NCI-H2196 (cell line): ENCODE results near the gene MROH2A.

Experiments used
- DNase-seq: peaks from one replicate; lab custom pipeline; 2025; ENCODE audit not compliant: unreplicated experiment; lab: John Stamatoyannopoulos, UW

The MROH2A gene

DNA sequence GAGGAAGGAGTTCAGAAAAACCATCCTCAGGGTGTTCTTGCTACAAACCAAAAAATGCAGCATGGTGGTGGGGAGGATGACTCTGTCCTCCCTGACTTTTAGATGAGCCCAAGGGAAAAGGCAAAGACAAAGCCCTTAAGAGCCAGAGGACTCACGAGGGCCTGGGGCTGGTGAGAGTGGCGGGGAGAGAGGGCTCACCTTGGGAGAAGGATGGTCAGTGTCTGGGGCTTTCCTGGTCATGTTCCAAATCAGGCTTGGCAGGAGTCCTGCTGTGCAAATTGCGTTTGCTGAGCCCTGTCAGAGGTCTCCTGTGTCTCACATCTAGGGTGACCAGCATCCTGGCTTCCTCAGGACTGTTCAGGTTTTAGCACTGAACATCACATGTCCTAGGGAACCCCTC lies 13.4 kb upstream of the MROH2A start:
- no peak for DNase-seq

DNA sequence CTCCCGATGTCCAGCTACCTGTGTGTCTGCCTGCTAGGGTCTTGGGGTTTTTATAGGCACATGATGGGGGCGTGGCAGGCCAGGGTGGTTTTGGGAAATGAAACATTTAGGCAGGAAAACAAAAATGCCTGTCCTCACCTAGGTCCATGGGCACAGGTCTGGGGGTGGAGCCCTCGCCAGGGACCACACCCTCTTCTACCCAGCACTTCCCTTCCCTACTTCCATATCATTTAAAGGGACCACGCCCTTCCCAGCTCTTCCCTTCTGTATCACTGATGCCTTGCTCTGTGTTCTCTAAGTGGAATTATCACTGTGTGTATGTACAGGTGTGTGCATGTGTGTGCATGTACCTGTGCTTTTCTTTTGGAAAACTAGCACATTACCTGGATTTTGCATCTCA lies 11.7 kb upstream of the MROH2A start:
- DNase-seq, result no peak

DNA sequence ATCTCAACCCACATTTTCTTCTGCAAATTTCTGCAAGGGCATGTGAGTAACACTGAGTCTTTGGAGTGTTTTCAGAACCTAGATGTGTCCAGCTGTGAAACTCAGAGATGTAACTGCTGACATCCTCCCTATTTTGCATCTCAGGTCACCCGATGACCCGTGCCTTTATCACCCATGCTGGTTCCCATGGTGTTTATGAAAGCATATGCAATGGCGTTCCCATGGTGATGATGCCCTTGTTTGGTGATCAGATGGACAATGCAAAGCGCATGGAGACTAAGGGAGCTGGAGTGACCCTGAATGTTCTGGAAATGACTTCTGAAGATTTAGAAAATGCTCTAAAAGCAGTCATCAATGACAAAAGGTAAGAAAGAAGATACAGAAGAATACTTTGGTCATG lies 10.1 kb upstream of the MROH2A start:
- DNase-seq, result no peak

DNA sequence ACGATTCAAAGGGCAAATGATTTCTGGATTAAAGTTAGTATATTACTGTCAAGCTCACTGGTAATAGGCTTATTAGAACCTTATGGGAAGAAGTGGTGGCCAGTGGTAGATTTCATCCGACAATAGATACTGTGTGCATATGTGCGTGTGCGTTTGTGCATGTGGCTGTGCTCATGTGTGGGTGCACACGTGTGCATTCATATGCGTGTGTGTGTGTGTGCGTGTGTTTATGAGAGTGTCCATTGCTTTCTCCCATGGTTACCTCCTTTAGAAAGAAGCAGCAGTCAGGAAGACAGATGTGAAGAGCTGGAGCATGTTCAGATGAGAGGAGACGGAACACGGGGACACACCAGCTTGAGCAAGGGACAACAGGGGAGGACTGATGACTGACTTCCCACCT lies 8.9 kb upstream of the MROH2A start:
- no peak for DNase-seq

DNA sequence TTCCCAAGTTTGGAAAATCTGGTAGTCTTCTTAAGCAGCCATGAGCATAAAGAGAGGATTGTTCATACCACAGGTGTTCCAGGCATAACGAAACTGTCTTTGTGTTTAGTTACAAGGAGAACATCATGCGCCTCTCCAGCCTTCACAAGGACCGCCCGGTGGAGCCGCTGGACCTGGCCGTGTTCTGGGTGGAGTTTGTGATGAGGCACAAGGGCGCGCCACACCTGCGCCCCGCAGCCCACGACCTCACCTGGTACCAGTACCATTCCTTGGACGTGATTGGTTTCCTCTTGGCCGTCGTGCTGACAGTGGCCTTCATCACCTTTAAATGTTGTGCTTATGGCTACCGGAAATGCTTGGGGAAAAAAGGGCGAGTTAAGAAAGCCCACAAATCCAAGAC lies 6.0 kb upstream of the MROH2A start:
- DNase-seq, result no peak

DNA sequence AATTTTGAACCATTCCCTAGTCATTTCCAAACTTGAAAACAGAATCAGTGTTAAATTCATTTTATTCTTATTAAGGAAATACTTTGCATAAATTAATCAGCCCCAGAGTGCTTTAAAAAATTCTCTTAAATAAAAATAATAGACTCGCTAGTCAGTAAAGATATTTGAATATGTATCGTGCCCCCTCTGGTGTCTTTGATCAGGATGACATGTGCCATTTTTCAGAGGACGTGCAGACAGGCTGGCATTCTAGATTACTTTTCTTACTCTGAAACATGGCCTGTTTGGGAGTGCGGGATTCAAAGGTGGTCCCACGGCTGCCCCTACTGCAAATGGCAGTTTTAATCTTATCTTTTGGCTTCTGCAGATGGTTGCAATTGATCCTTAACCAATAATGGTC lies 5.5 kb upstream of the MROH2A start:
- no peak for DNase-seq

DNA sequence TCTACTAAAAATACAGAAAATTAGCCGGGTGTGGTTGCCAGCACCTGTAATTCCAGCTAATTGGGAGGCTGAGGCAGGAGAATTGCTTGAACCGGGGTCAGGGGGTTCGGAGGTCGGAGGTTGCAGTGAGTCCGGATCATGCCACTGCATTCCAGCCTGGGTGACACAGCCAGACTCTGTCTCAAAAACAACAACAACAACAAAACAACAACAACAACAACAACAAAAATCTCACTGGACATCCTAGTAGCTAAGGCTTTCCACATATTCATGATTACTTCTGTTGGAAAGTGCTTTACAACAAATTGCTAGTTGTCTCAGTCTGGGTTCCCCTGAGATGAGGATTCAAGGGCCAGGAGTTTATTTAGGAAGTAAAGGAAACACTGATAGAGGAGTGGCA lies 4.3 kb upstream of the MROH2A start:
- DNase-seq, result no peak

DNA sequence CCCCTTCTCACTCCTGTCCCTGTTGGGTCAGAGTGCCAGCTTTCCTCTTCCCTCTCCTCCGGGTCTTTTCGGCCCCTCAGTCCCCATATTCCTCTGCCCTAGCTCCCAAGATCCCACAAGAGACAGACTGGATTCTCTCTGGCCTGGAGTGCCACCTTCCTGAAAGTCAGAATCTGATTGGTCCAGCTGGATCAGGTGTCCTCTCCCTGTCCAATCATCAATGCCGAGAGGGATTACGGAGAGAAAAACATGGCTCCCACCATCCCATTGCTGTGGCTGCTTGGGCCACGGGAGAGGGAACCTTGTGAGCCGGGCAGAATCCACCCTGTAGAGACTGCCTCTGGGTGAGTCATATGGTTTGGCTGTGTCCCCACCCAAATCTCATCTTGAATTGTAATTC lies 2.7 kb upstream of the MROH2A start:
- no peak for DNase-seq

DNA sequence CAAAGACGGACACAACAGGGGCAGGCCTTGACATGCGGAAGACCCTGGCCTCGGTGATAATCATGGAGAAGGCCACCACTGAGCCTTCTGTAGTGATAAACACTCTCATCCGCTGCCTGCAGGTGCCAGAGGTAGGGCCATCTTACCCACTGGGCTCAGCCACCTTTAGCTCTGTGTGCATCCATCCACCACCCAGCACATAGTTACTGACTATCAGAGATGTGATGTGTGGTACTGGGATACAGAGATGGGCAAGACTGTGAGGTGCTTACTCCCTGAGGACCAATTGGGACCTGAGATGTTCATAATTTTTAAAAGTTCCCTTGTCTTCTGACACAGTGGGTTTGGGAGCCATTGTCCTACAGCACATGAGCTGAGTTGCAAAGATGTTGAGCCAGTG lies 1.6 kb downstream of the MROH2A start:
- DNase-seq, result no peak

DNA sequence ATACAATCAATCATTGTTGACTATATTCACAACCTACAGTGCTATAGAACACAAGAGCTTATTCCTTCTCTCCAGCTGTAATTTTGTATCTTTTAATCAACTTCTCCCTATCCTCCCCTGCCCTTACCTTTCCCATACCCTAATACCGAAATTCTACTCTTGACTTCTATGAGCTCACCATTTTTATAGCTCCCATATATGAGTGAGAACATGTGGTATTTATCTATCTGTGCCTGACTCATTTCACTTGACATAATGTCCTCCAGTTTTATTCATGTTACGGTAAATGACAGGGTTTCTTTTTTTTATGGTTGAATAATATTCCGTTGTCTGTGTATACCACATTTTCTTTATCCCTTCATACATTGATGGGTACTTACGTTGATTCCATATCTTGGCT lies 2.6 kb downstream of the MROH2A start:
- DNase-seq, result no peak

DNA sequence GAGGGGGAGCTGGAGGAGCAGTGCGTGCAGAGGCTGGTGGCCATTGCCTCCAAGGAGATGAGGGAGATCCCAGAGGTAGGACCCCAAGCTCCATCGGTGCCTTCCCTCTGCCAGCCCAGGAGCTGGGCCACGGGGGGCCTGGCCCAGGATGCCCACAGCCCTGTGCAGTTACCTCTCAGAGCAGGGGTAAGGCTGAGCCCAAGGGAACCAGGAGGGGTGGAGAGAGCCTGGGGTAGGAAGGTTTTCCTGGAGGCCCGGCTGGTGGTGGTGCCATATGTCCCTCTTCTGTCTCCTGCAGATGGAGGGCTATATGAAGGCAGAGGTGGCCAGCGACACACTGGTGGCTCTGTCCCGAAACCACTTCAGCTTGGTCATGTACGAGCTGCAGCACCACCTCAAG lies 11.4 kb downstream of the MROH2A start:
- DNase-seq, result no peak

DNA sequence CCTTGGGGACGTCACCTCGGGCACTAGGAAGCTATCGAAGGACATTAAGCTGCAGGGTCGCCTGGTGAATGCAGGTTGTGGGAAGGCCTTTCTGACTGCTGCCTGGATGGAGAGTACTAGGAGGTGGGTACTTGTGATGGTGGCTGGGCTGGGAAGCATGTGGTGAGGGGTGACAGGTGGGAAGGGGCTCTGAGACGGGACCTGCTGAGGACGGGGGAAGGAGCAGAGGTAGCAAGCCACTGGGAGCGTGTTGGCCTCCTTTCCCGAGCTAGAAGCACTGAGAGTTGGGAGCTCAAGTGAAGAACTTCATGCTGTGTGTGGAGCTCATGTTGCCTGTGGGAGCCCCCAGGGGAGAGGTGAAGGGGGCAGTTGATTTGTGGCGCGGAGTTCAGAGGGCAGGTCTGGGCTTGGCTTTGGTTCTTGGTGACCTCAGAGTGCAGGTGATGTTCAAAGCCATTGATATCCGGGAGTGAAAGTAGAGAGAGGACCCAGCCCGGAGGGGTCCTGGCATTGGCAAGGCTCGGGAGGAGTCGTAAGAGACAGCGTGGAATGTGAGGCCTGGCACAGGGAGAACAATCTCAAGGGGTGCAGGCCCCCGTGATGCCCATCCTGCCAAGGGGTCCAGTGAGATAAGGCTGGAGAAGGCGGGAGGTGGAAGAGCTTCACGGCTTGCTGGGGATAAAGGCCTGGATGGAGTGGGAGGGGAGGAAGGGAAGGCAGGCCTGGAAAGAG lies 13.2 kb downstream of the MROH2A start:
- DNase-seq, result no peak

DNA sequence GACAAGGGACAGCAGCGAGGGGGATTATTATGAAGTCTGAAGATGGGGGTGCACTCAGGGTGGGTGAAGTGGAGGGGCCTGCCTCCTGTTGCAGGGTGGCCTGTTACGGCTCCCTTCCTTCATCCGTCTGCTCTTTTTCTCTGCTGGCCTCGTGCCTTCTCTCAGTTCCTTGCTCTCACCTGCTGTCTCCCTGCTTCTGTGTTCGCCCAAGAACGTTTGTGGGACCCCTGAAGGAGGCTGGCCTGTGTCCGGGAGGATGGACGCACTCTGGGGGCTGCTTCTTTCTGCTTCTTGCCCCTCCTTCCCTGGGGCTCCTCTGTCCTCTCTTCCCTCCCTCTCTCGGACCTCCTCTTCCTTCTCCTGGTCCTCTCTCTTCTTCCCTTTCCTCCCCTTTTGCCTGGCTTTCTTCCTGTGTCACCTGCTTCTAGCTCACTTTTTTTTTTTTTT lies 13.8 kb downstream of the MROH2A start:
- no peak for DNase-seq

DNA sequence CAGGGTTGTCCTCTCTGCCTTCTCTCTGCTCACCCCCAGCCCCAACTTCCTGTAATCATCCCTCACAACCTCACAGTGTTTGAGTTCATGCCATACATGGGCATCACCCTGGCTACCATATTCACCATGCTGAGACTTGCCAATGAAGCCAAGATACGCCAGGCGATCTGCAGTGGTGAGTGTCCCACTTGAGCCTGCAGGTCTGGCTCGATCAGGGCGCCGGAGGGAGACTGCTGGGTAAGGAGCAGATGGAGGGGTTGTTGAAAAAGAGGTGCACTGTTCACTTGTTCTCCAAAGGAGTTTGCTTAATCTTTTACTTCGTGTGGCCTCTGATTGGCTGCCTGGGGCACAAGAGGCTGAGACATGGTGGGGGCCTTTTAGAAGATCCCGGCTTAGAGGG lies 14.6 kb downstream of the MROH2A start:
- no peak for DNase-seq

DNA sequence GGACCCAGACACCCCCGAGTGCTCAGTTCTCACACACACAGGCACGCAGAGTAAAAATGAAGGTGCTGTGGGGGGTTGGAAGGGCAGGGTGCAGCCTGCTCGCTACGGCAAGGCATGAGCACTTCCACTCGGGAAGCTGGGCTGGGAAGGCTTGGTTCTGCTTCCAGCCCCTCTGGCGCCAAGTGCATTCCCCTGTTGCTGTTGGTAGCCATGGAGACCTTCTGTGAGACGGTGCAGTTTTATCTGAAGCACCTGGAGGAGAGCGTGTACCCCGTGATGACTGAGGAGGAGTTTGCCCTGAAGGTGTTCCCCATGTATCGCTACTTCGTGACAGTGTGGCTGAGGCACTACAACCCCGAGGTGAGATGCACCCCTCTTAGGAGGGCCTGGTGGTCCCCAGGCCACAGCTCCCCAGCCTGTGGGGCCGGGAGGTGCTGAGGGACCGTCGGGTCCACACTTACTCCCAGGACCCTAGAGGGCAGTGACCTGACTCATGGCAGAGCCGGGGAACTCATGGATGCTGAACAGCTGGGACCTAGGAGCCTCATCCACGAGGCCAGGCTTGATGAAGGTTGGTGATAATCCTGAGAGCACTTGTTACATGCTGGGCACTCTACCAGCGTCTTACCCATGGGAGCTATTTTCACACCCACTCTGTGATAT lies 15.5 kb downstream of the MROH2A start:
- no peak for DNase-seq

DNA sequence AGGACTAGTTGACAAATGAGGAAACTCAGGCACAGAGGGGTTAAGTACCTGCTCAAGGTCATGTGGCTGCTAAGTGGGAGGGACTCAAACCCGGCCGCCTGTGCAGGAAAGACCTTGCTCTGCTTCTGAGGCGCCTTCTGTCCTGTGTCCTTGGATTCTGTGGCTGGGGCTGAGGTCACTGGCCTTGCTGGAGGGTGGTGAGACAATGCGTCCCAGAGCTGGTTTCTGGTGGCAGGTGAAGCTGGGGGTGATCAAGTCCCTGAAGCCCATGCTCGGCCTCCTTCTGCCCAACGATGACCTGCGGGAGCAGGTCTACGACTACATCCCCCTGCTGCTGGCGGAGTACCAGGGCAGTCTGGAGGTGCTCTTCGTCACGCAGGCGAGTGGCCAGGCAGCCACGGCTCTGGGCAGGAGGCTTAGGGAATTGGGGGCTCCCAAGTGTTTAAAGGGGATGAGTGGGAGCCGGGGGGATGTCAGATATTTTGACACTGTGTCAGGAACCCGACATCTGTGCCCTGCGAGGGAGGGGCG lies 16.1 kb downstream of the MROH2A start:
- no peak for DNase-seq

DNA sequence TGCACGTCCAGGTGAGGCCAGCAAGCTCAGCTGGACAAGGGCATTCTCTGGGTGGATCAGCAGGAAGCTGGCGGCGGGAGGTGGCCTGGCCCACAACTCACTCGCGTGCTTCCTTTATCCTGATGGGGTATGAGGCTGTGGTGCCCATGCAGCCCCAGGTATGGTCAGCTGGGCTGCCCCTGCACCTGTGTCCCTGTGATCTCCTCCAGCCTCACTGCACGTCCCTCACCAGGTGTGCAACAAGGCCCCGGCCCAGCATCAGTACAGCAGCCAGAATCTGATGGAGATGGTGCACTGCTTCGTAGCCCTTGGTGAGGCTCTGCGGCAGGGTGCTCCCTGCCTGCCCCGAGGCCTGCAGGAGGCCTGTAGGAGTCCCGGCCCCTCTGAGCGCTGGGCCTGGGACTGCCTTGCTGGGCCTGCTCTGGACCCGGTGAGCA lies 17.6 kb downstream of the MROH2A start:
- no peak for DNase-seq

DNA sequence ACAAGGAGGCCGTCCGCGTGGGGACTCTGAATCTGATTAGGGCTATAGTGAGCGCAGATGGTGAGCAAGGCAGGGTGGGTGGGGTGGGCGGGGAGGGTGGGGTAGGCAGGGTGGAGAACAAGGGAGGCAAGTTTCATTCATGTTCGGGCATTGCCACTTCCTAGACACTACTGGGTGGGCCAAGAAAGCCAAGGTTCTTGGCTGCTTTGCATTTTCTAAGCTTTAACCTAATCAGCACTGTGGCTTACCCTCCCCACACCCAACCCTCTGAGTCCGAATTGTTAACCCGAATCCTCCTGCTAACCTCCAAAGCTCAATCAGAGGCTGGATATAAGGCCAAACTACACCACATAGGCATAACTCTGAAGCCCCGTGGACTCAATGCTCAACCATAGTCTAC lies 18.1 kb downstream of the MROH2A start:
- no peak for DNase-seq

DNA sequence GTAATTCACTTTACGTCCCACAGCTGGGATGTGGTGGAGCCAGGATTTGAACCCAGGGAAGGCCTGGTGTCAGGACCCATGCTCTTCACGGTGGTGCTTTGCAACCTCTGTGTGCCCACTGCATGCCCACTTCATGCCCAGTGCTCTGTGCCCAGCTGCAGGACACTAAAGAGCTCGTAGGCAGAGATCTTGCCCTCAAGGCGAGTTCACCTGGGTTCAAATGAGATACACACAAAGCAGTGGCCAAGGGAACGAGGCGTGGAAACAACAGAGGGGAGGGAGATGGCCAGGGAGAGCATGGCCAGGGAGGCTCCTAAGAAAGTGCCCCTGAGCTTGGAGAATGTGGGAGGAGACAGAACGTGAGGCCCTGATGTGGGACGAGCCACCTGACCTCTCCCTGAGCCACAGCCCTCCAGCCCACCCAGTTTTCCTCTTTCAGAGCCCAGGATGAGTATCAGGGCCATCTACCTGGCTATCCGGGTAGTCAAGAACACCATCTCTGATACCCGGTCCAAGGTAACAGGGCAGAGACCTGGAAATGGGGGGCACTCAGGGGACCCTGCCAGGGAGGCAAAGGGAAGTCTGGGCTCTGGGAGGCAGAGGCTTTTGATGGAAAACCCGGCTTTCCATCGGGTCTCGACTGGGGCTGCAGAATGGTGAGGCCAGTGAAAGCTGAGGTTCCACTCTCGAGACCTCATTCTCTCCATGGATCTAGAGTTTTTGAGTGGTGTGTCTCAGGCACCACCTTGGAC lies 20.4 kb downstream of the MROH2A start:
- no peak for DNase-seq

DNA sequence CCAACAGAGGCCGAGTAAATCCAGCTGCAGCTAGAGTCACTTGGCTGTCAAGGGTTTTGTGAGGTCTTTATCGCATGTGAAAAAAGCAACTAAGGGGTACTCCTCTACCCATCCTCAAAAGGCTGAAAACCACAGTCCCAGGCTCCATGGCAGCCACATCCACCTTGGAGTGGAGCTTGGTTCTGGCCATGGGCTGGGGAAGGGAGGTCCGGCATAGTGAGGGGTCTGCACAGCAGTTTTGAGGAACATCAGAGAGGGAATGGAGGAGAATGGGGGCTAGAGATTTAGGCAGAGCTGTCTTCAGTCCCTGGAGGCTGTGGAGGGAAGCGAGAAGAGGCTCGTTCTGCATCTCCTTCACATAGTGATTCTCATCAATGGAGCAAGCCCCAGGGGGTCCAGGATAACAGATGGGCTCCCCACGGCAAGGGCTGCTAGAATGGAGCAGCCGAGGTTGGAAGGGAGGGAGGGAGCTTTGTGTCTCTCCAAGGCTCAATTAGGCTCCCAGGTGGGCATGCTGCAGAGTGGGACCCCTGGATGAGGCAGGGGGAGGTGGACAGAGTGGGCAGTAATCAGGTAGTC lies 21.0 kb downstream of the MROH2A start:
- DNase-seq, result no peak

DNA sequence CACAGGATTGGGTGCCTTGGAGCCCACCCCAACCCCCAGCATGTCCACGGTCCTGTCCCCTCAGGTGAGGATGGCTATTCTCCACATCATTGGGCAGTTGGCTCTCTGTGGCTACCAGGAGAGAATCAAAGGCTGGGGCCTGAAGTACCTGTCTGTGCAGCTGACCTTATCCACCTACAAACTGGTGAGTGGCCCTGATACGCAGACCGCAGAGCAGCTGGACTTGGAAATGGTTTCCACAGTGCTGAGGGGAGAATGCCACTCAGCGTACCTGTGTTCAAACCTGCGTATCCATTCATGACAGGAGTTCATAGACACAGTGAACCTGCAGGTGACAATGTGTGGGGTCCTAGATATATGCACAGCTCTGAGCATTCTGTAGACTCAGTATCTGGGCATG lies 21.6 kb downstream of the MROH2A start:
- DNase-seq, result no peak

DNA sequence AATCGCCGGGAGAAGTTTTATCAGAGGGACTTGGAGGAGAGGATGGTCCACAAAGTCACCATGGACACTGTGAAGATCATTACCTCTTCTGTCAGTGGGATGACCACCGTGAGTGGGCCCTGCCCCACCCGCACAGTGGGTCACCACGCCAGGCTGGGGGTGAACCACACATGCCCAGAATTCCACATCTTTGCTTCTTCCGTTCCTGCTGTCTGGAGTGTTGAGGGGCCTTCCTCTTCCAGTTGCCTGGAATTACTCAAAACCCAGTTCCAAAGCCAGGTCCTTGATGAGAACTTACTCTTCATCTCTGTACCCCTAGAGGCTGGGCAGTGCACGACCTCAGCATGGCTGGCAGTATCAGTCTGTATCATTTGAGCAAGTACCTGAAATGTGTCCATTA lies 22.1 kb downstream of the MROH2A start:
- no peak for DNase-seq
